Testis (tissue), 2 donors: Measurements from ENCODE around the gene IPO7.

Source experiments
- POLR2A ChIP-seq: fragments of 450-650 bp; IDR thresholded peaks from one replicate; pipeline ENCODE4 v1.6.1; 2017; ENCODE audit warnings: antibody characterized with exemption, mild to moderate bottlenecking, moderate library complexity
- TF ChIP-seq, protein P1 (sequence below), 3 experiments: fragments of 450-650 bp in 2 of 3; fragments of 200-600 bp in 1 of 3; sonication (generic) in 1 of 3; IDR thresholded peaks; one replicate each; pipeline ENCODE4 v1.5.1; 2016 to 2019; ENCODE audit warnings: antibody characterized with exemption in 3 of 3, mild to moderate bottlenecking in 2 of 3, moderate library complexity in 1 of 3

GRCh38 chr11:9473408-9473807 is 89.0 kb downstream of the IPO7 start:
- TF ChIP-seq, protein P1, sequence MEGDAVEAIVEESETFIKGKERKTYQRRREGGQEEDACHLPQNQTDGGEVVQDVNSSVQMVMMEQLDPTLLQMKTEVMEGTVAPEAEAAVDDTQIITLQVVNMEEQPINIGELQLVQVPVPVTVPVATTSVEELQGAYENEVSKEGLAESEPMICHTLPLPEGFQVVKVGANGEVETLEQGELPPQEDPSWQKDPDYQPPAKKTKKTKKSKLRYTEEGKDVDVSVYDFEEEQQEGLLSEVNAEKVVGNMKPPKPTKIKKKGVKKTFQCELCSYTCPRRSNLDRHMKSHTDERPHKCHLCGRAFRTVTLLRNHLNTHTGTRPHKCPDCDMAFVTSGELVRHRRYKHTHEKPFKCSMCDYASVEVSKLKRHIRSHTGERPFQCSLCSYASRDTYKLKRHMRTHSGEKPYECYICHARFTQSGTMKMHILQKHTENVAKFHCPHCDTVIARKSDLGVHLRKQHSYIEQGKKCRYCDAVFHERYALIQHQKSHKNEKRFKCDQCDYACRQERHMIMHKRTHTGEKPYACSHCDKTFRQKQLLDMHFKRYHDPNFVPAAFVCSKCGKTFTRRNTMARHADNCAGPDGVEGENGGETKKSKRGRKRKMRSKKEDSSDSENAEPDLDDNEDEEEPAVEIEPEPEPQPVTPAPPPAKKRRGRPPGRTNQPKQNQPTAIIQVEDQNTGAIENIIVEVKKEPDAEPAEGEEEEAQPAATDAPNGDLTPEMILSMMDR (IDR thresholded peaks at IDR 0.05) = no peak
- no peak for TF ChIP-seq POLR2A
